ENCODE measurements around the gene HOXA6. TPM values are rescaled to one million over a fixed set of nuclear protein-coding genes. Genes with fewer than 3 reads are reported as not detected.

The HOXA6 gene
- total RNA-seq, 1 experiment from 2014 or later = 0.65 TPM

GRCh38 chr7:27176962-27177794 lies 29.6 kb upstream of the HOXA6 start:
- no peak for DNase-seq
- Histone ChIP-seq H3K4me2 (no peak overlapping the region), H3K27ac (no peak overlapping the region), H3K27me3 (ENCODE audit: insufficient read depth, low read depth) (no peaks in the 10 kb centered on the region), H4K20me1 (ENCODE audit: insufficient read depth) (no peaks in the 10 kb centered on the region), H3K4me3 (no peak overlapping the region), H3K4me1 (replicated peaks; ENCODE audit: insufficient read depth) (no peaks in the 10 kb centered on the region), H3K36me3 (ENCODE audit: low read depth) (no peaks in the 10 kb centered on the region), H3K9me2 (ENCODE audit: insufficient read depth) (no peaks in the 10 kb centered on the region), H2AFZ (no peak overlapping the region), H3K79me2 (ENCODE audit: low read depth) (no peaks in the 10 kb centered on the region), H3F3A (ENCODE audit: insufficient read depth, low read depth) (peaks cover 12% of the 10 kb centered on the region; the same call in 1 of the 2 replicates), H3K9me3 (ENCODE audit: insufficient read depth, low read depth) (no peaks in the 10 kb centered on the region)
- CTCF ChIA-PET = interaction anchor here (0.6 to 1.0 kb wide), 2 partner anchors 19 to 320 kb away, joined by 3 read pairs; no protein-coding TSS in a partner anchor
- no TSS peak for BruUV-seq (replicated peaks)
- intact Hi-C loops (cut with micrococcal nuclease; ENCODE audit: unreplicated experiment) = no loop called here
- TF ChIP-seq EZH2 (IDR thresholded peaks at IDR 0.05; ENCODE audit: low read depth) (no peak), CTCF (conservative IDR thresholded peaks at IDR 0.05) (no peak)
- POLR2A ChIA-PET (ENCODE audit: unreplicated experiment) = no interaction called here

DNA sequence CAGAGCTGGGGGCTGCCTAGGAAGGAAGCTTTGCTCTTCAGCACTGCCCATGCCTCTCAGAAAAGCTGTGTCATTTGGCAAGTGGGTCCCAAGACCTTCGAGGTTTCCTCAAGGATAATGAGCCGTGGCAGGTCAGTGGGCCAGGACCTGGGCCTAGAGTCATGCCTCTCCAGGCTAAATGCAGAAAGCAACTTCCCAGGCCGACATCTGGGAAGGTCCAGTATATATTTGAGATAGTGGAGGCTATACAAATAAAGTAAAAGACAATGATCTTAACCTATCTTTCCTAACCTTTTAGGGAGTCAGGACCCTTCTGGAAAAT lies 28.9 kb upstream of the HOXA6 start:
- intact Hi-C loops (cut with micrococcal nuclease; ENCODE audit: unreplicated experiment) = no loop called here
- Histone ChIP-seq H3K4me3 (no peak overlapping the region), H2AFZ (no peak overlapping the region), H3K79me2 (ENCODE audit: low read depth) (no peaks in the 10 kb centered on the region), H3K36me3 (ENCODE audit: low read depth) (no peaks in the 10 kb centered on the region), H3K4me1 (replicated peaks; ENCODE audit: insufficient read depth) (no peaks in the 10 kb centered on the region), H3K27ac (no peak overlapping the region), H3K27me3 (ENCODE audit: insufficient read depth, low read depth) (no peaks in the 10 kb centered on the region), H3K9me3 (ENCODE audit: insufficient read depth, low read depth) (no peaks in the 10 kb centered on the region), H3F3A (ENCODE audit: insufficient read depth, low read depth) (peaks cover 12% of the 10 kb centered on the region; the same call in 1 of the 2 replicates), H3K4me2 (no peak overlapping the region), H4K20me1 (ENCODE audit: insufficient read depth) (no peaks in the 10 kb centered on the region), H3K9me2 (ENCODE audit: insufficient read depth) (no peaks in the 10 kb centered on the region)
- no peak for DNase-seq
- no TSS peak for BruUV-seq (replicated peaks)
- ChIA-PET POLR2A (ENCODE audit: unreplicated experiment) (no interaction called here), CTCF (interaction anchor here (0.6 to 1.0 kb wide), 3 partner anchors 20 to 320 kb away, joined by 3 to 8 read pairs (median 3); no protein-coding TSS in a partner anchor)
- TF ChIP-seq CTCF (conservative IDR thresholded peaks at IDR 0.05) (no peak), EZH2 (IDR thresholded peaks at IDR 0.05; ENCODE audit: low read depth) (no peak)

DNA sequence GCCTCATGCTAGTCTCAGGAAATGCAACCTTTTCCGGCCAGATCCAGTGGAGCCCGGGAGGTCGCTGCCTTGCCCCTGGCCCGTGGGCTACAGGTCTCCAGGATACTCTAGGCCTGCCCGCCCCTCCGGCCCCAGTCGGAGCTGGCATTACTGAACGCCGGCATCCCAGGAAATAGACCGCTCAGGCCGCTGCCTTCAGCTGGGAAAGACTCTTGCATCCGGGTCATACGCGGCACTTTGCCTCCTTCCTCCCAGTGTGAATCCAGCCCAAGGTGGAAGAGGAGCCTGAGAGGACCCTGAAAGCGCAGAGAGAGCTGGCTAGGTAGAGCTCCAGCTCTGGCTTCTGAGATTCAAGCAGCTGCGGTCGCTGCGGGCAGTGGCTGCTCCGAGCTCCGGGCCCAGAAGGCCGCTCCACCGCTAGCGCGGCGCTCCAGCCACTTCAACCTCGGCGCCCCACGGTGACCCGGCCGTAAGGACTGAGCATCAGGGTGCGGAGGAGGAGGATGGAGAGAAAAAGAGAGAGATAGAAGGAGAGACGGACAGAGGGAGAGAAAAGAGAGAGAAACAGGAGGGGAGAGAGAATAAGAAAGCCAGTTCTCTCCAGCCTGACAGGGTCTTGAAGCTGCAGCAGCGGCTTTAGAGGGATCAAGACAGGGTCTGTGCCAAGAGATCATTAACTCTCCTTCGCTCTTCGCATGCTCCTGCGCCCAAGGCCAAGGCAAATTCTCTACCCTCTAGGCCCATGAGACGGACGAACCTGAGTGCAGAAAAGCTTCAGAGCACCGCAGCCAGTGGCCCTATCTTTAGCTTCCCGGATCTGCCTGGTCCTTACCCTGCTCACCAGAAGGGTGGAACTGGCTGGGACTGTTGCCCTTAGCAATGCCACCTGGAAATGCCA lies 28.3 kb upstream of the HOXA6 start:
- Histone ChIP-seq H4K20me1 (ENCODE audit: insufficient read depth) (no peaks in the 10 kb centered on the region), H3K4me1 (replicated peaks; ENCODE audit: insufficient read depth) (peaks cover 3% of the 10 kb centered on the region), H3K36me3 (ENCODE audit: low read depth) (no peaks in the 10 kb centered on the region), H3K79me2 (ENCODE audit: low read depth) (no peaks in the 10 kb centered on the region), H3K4me2 (no peak overlapping the region), H2AFZ (no peak overlapping the region), H3F3A (ENCODE audit: insufficient read depth, low read depth) (peaks cover 12% of the 10 kb centered on the region; the same call in 1 of the 2 replicates), H3K27ac (no peak overlapping the region), H3K4me3 (no peak overlapping the region), H3K27me3 (ENCODE audit: insufficient read depth, low read depth) (no peaks in the 10 kb centered on the region), H3K9me3 (ENCODE audit: insufficient read depth, low read depth) (no peaks in the 10 kb centered on the region), H3K9me2 (ENCODE audit: insufficient read depth) (no peaks in the 10 kb centered on the region)
- no TSS peak for BruUV-seq (replicated peaks)
- CTCF ChIA-PET = interaction anchor here (0.5 to 1.0 kb wide), 4 partner anchors 20 to 494 kb away, joined by 3 to 8 read pairs (median 3); no protein-coding TSS in a partner anchor
- no peak for DNase-seq
- intact Hi-C loops (cut with micrococcal nuclease; ENCODE audit: unreplicated experiment) = no loop called here
- POLR2A ChIA-PET (ENCODE audit: unreplicated experiment) = no interaction called here
- TF ChIP-seq CTCF (conservative IDR thresholded peaks at IDR 0.05) (no peak), EZH2 (IDR thresholded peaks at IDR 0.05; ENCODE audit: low read depth) (no peak)
